Activated T-helper 1 cell treated with anti-CD3 and anti-CD28 coated beads, Interleukin-2, amount 50 U/mL, for 16 hours (primary cell): ENCODE data around the gene SVIL.
"Not testable (repeated sequence)": the region's sequence is repeated elsewhere in the genome, so short reads cannot be mapped to it uniquely, and the experiment has no call there.

Source experiments
- DNase-seq, 2 donors: peaks; one replicate each; pipeline ENCODE4 v3.0.0-alpha.2; 2020; ENCODE audit warnings: low read depth in 1 of 2, low spot score in 1 of 2

The SVIL gene

DNA sequence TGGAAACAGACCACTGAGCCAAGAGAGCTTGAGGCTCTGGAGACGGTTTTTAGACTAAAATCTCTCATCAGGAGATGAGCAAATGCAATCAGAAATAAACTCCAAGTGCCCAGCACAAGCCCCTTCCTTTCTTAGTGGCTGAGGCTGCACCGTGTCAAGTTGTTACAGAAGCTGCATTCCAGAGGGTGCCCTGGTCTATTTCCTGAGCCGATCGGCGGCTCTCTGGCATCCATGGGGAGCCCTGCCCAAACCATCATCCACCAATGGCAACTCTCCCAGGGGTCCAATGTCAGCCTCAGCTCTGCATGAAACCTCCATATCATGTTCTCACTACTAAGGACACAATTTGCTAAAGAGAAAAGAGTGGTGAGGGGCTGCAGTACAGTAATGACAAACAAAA lies 89.6 kb downstream of the SVIL start:
- DNase-seq, result no peak

- no peak for DNase-seq
Measured at GRCh38 chr10:29543715-29544114, 91.1 kb downstream of the SVIL start.

DNA sequence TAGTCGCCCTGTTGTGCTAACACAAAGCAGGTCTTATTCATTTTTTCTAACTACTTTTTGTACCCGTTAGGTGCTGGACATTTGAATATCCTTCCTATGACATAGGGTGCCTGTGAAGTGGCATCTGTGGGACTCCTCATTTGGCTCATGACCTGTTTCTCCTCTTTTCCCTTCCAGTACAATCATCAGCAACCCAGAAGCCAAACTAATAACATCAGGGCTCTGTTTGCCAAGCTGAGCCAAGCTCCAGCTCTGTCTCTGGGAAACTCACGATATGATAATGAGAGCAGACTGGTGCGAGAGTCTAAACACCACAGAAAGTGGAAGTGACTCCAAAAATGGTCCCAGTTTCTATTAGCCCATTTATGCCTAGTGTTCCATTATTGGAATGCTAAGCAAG lies 92.0 kb downstream of the SVIL start:
- DNase-seq, result no peak

DNA sequence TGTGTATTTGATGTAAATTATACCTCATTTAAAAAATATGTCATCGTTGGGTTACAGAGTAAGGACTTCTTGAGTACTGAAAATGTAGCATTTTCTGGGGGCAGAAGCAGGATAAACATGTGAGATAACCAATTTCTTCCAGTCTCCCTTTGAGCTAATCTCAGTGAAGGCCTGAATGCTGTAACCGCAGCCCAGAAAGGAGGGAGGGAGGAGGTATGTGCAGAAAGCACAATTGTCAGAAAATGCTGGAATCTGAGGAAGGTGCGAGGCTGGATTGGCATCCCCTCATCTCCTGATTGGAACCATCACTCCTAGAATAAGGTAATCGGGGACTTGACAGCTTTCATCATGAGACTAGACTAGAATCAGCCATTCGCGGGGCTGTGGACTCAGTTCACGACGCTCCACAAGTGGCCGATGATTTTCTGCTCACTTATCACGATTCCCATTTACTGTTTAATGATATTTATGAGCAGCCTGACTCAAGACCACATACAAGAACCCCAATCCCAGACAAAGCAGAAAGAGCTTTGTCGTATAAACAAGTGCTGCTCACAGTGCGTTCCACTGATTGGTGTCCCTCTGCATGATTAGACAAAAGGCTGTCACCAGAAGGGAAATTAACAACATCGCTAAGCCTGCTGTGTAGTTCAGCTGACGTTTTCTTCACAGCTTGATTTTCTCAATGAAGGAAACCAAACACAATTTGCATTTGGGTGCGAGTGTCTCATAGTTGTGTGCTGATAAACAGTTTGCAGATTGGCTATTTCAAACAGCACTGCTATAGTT lies 93.2 kb downstream of the SVIL start:
- no peak for DNase-seq

DNA sequence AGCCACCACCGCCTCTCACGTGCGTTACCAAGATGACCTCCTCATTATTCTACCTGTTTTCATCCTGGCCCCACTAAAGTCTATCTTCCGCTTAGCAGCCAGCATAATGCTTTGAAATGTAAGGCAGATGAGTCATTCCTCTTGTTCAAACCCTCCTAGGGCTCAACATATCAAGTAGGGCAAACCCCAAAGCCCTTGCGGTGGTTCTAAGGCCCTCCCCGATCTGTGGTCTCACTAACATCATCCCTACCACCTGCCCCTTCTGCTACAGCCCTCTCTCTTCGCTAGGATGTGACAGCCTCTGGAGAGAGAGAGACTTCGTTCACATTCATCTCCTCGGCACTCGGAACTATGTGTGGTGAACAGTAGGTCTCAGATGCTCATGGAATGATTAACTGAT lies 94.8 kb downstream of the SVIL start:
- no peak for DNase-seq

DNA sequence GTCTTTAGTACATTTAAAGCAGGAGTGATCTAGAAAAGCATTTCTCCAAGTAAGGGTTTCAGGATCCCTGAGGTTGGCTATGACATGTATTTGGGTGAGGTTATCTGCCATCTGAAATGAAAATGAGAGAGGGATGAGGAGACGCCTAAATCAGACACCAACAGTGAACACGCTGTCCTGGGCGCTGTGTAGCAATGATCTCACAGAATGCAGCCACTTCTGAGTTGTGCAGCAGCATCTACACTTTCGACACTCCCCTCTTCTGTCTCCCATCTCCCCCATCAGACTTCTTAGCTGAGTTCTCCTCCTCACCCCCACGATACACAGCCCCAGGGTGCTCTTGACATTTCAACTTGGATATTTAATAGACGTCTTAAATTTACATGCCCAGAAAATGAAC lies 95.4 kb downstream of the SVIL start:
- DNase-seq, result no peak

- no peak for DNase-seq
Measured at GRCh38 chr10:29537799-29538198, 97.0 kb downstream of the SVIL start.

DNA sequence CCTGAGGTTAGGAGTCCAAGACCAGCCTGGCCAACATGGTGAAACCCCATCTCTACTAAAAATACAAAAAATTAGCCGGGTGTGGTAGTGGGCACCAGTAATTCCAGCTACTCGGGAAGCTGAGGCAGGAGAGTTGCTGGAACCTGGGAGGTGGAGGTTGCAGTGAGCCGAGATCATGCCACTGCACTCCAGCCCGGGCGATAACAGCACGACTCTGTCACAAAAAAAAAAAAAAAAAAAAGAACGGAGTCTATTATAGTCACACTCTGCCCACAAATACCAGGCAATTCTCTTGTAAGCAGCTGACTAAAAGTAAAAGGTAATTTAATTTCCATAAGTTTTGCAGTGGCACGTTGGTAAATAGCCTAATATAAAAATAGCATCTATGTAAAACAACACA lies 98.1 kb downstream of the SVIL start:
- not testable (repeated sequence) for DNase-seq

- DNase-seq, result no peak
Measured at GRCh38 chr10:29535778-29536453, 98.9 kb downstream of the SVIL start.

GRCh38 chr10:29535012-29535777 lies 99.6 kb downstream of the SVIL start:
- no peak for DNase-seq

DNA sequence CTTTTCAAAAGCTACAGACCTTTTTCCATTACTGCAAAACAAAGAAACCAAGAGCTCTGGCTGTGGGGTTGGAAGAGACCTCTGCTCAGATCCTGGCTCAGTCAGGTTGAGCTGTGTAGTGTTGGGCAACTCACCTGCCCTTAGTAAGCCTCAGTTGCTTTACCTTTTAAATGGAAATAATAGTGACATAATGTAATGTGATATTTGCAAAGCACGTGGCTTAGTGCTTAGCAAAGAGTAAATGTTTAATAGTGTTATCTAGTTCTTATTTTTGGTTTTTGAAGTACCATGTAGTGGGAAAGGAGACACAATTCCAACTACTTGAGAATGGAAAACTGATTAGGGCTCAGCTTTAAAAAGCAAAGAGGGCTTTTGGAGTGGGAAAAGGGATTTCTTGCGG lies 100.2 kb downstream of the SVIL start:
- no peak for DNase-seq

DNA sequence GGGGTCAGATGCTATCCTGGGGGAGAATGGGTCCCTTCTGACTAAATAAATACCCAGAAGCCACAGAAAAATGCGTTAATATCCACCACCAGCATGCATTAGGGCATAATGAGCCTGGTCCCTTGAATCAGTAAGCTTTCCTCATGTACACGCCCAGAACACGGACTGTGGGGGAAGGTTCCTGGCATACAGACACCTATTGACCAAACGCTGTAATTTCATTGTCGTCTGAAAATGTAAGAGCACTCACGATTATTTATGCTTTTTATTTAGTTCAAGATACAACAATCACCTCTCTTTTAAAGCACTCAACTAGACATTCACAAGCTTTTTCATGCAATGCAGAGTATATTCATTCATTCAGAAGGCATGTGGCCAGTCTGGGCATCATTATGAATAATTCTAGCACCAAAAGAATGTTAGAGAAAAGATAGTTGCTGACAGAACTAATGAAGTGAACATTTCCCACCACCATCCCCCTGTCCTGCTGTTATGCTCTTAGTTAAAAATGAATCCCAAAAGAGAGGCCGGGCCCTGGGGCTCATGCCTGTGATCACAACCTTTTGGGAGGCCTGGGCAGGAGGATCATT lies 101.0 kb downstream of the SVIL start:
- no peak for DNase-seq

DNA sequence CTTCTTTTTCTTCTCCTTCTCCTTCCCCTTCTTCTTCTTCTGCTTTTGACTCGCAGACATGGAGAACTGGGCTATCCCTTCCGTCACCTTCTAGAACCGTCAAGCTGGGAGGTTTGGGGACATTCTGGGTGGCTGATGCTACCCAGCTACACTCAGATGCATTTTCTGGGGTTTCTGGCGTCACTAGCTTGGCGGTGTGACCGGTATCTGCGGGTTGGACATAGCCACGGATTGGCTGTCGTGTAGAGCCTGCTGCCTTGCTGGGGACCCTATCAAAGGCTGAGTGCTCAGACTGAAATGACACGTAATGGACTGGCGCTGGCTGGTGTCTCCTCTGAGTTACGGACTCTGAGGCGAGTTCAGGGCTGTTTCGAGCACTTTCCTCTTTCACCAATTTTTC lies 101.7 kb downstream of the SVIL start:
- no peak for DNase-seq

GRCh38 chr10:29532256-29532878 lies 102.4 kb downstream of the SVIL start:
- no peak for DNase-seq

DNA sequence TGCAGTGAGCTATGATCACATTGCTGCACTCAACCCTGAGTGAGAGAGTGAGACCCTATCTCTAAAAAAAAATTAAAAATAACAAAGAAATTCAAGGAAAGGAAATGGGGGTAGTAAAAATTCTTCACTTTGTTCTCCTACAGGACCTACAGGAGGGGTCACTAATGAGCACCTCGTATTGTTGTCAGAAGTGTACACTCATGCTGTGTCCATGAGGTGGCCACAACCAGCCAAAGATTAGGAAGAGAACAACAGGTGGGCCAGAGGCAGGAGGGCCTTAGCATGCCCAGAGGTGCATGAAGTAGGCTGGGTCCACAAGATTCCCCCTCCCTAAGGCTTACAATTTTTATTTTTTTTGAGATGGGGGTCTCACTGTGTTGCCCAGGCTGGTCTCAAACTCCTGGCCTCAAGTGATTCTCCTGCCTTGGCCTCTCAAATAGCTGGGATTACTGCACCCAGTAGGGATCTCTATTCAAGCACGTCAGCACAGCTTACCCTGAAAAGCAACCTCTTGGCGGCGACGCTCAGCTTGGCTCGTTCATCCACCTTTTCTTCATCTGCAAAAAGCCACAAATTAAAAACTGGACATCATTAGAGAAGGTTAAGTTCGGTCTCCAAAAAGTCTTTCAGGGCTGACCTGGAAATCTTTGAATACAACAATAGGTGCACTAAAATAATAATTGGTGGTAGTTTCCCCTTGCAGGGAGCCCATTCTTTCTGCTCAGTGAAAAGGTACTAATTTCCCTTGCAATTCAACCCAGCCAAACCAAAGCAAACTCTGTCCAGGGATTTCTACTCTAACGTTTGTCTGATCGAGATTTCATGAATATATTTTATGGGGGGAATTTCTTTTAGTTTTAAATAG lies 104.4 kb downstream of the SVIL start:
- DNase-seq, result no peak

- no peak for DNase-seq
Measured at GRCh38 chr10:29529146-29529545, 105.6 kb downstream of the SVIL start.

- no peak for DNase-seq
Measured at GRCh38 chr10:29525762-29526161, 109.0 kb downstream of the SVIL start.

GRCh38 chr10:29524720-29525119 lies 110.1 kb downstream of the SVIL start:
- DNase-seq, result no peak

GRCh38 chr10:29524294-29524693 lies 110.5 kb downstream of the SVIL start:
- no peak for DNase-seq

GRCh38 chr10:29522918-29523317 lies 111.9 kb downstream of the SVIL start:
- no peak for DNase-seq
